HG03139 (cell line): ENCODE results near the gene TRMT10B.
A peak's percentile ranks its signal among the peaks of the same experiment; 100 is the strongest.
"Not testable (repeated sequence)": the region's sequence is repeated elsewhere in the genome, so short reads cannot be mapped to it uniquely, and the experiment has no call there.

Experiments used
- ATAC-seq: cut with Tn5 transposase; IDR thresholded peaks from one replicate; pipeline ENCODE4 v1.9.1; 2021; ENCODE audit not compliant: unreplicated experiment

Gene TRMT10B

GRCh38 chr9:37749129-37749528 lies 4.5 kb upstream of the TRMT10B start:
- ATAC-seq: no peak

- no peak for ATAC-seq
Observed at GRCh38 chr9:37751186-37751585, 2.4 kb upstream of the TRMT10B start.

DNA sequence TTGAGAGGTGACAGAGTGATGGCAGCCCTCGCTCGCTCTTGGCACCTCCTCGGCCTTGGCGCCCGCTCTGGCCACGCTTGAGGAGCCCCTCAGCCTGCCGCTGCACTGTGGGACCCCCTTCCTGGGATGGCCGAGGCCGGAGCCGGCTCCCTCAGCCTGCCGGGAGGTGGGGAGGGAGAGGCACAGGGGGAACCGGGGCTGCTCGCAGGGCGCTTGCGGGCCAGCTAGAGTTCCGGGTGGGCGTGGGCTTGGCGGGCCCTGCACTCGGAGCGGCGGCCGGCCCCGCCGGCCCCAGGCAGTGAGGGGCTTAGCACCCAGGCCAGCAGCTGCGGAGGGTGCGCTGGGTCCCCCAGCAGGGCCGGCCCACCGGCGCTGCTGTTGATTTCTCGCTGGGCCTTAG lies 1.9 kb upstream of the TRMT10B start:
- not testable (repeated sequence) for ATAC-seq

GRCh38 chr9:37752112-37752511 lies 1.5 kb upstream of the TRMT10B start:
- ATAC-seq: not testable (repeated sequence)

DNA sequence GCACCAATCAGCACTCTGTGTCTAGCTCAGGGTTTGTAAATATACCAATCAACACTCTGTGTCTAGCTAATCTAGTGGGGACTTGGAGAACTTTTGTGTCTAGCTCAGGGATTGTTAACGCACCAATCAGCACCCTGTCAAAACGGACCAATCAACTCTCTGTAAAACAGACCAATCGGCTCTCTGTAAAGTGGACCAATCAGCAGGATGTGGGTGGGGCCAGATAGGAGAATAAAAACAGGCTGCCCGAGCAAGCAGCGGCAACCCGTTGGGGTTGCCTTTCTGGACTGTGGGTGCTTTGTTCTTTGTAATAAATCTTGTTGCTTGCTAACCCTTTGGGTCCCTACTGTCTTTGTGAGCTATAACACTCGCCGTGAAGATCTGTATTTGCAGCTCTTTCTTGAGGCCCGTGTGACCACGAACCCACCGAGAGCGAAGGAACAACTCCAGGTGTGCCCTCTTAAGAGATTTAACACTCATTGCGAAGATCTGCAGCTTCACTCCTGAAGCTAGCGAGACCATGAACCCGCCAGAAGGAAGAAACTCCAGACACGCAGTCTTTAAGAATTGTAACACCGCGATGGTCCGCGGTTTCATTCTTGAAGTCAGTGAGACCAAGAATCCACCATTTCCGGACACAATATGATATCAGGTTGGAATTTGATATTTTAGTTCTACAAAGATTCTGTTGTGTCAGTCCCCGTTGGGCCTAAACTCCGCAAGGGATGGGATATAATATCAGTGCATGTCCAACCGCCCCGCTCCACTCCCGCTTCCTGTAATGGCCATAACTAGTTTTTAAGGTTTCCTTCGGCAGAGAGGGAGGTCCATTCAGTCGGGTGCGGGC lies 740 bp upstream of the TRMT10B start:
- no peak for ATAC-seq

- ATAC-seq: no peak
Observed at GRCh38 chr9:37758747-37759146, 5.1 kb downstream of the TRMT10B start.

- no peak for ATAC-seq
Observed at GRCh38 chr9:37760416-37761161, 7.0 kb downstream of the TRMT10B start.

DNA sequence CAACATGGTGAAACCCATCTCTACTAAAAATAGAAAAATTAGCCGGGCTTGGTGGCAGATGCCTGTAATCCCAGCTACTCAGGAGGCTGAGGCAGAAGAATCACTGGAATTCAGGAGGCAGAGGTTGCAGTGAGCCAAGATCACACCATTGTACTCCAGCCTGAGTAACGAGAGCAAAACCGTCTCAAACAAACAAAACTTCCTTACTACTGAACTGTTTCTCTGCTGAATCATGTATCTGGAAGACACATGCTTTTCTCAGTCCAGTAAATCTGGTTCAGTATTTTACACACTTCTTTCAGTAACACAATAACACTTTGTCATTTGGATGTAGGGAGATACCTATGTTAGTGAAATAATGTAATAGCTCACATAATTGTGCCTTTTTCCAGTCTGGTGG lies 7.9 kb downstream of the TRMT10B start:
- no peak for ATAC-seq

DNA sequence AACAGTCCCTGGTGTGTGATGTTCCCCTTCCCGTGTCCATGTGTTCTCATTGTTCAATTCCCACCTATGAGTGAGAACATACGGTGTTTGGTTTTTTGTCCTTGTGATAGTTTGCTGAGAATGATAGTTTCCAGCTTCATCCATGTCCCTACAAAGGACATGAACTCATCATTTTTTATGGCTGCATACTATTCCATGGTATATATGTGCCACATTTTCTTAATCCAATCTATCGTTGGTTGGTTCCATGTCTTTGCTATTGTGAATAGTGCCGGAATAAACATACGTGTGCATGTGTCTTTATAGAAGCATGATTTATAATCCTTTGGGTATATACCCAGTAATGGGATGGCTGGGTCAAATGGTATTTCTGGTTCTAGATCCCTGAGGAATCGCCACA lies 11.7 kb downstream of the TRMT10B start:
- ATAC-seq: not testable (repeated sequence)

- ATAC-seq: no peak
Observed at GRCh38 chr9:37769306-37769705, 15.7 kb downstream of the TRMT10B start.

DNA sequence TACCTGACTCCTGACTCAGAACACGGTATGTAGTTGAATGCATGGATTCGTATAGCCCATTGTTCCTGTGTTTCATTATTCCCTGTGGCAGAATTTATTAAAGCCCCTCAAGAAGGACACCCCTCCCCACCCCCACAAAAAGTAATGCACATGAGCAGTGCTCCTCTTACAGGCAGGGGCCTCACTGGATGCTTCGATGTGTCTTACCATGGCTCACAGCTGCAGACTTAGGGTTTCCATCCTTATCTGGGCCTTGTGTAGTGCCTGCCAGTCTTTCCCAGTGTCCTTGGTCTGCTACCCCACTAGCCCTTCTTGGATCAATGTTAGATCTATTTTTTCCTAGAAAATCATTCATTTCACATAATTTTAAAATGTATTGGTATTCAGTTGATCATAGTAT lies 16.4 kb downstream of the TRMT10B start:
- ATAC-seq: no peak

DNA sequence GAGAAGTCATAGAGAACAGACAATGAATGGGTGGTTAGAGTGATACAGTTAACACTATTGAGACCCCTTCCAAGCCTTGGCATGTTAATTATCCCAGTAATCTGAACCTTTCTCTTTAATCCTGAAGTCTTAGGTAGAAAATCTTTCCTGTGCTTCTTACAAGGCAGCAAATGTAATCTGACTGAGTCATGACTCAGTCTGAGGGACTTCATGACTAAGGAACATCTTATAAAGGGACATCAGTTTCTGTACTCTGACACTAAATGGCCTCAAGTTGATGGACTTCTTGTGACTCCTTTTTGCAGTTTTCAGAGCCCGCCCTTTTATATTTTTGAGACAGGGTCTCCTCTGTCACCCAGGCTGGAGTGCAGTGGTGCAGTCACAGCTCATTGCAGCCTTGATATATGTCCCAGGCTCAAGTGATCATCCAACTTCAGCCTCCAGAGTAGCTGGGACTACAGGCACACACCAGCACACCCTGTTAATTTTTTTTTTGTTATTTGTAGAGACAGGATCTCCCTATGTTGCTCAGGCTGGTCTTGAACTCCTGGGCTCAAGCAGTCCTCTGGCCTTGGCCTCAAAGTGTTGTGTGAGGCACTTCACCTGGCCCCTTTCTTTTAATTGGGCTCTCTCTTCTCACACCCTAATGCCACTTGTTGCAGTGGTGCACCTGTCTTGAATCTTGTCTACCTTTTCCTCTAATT lies 21.8 kb downstream of the TRMT10B start:
- no peak for ATAC-seq

DNA sequence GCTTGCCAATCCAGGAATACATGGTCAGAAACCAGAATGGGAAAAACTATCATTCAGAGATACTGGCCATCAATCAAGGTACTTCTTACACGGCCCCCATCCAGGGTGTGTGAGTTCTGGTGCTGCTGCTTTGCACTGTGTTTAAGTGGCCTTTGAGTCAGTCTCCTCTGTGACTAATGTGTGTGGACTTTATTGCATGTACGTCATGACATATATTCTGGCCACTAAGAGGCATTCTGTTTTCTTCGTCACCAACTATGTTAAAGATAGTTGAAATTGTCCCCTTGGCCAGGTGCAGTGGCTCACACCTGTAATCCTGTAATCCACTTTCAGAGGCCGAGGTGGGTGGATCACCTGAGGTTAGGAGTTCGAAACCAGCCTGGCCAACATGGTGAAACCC lies 22.7 kb downstream of the TRMT10B start:
- ATAC-seq: no peak

DNA sequence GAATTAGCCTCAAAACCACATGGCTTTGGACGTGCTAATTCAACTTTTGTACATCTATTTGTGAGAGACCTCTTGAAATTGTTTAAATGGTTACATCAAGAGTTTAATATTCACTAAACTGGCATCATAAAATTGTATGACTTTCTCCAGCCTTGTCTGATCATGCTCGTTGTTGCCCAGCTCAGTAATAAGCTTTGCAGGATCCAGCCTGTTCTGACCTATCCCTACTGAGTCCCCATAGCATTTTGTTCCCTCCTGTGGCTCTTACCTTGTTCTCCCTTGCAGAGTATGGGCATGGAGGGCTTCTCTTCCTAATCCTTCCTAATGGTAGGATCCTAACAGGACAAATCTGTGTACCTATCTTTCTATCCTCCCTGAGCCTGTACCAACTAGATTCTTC lies 24.9 kb downstream of the TRMT10B start:
- no peak for ATAC-seq

DNA sequence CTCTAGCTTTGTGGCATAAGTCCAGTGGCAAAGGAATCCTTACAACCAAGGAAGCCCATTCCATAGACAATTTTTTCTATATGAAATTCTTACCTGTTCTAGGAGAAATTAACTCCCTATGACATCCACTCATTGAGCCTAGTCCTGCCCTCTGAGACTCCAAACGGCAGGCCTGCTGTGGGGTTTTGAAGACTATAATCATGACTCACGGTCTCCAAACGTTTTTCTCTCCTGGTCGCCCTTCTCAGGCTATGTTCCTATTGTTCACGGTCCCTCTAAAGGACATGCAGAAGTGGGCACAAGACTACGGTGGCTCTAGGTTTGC lies 30.6 kb downstream of the TRMT10B start:
- ATAC-seq: no peak

- peak; percentile 84 for ATAC-seq
Observed at GRCh38 chr9:37784616-37785483, 31.2 kb downstream of the TRMT10B start, which contains the start of gene EXOSC3. TSS of gene EXOSC3 (minus strand) at chr9:37785064. CDS start at chr9:37785044, 20 bp downstream.

GRCh38 chr9:37787059-37787458 lies 33.5 kb downstream of the TRMT10B start:
- ATAC-seq: no peak

DNA sequence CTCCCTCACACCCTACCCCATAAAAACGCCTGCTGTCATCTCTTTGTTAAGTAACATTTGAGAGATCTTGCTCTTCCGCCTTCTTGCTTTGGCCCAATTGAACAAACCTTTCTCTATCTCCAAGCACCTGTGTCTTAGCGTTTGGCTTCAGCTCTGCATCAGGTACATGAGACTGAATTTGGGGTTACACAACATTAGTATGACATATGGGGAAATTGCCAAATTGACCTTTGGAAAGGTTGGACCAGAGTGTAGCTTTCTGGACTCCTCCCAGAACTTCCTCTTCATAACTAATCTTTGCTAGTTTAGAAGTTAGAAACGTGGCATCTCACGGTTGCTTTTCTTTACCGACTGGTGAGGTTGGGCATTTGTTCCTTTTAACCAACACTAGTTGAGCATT lies 34.7 kb downstream of the TRMT10B start:
- ATAC-seq: no peak

DNA sequence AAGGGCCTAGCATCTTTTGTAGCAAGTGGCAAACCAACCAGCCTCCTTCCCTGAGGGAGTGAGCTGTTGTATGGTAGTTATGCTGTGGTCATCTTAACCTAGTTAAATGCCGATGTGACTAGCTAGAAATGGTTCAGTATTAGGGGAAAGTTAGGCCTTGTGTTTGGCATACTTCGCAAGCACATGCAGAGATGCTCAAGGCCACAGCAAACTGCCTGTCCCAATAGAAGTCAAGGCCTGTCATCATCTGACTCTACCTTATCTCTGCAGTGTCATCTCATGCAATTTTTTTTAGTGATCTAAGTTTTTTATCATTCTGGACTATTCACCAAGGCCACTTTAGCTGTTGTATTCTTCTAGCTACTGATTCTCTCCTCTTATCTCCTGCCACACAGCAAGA lies 36.5 kb downstream of the TRMT10B start:
- ATAC-seq: no peak

GRCh38 chr9:37792122-37792521 lies 38.5 kb downstream of the TRMT10B start:
- ATAC-seq: no peak

- ATAC-seq: no peak
Observed at GRCh38 chr9:37796232-37796631, 42.6 kb downstream of the TRMT10B start.
